ENCODE data around the gene KDELR1.

KDELR1 gene

DNA sequence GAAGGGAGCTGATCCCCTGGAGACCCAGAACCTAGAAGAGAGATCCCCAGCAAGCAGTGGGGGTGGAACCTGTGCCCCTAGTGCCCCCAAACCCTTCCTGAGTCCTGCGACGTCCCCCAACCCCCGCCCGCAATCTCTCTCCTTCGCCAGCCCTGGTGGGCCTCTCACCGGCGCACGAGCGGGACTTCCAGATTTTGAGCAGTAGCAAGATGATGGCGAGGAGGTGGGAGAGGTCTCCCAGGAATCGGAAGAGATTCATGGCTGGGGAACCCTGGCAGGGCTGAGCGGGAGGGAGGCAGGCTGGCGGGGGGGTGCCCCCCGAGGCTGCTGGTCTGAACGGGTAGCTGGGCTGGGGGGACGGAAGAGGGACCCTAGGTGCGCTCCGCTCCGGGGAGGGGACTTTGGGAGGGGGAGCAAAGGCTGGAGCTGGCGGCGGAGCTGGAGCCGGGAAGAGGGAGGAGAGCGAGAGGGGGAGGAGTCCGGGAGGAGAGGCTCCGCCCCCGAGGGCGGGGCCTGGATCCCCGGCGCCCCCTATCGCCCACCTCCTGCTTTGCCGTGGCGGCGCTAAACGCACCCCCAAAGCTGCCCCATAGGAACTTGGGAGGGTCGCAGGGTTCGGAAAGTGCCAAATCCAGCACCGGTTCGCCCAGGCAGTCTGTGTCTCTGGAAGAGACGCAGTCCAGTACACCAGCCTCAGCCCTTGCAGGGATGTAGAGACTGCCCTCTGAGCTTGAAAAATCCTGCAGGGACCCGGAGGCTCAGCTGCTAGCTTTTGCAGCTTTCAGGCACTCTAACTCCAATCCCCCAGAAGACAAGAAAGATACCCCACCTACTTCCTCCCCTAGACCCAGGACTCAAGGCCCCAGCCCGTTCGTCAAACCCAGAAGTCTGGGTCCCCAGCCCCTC is at the start of gene KDELR1:
TSS of gene KDELR1 (minus strand) at position 452 of the 906 bp plus-strand sequence. CDS start at position 259, 193 bp downstream.
- peak; percentile 71 for DNase-seq (ENCODE audit: low read depth)

DNA sequence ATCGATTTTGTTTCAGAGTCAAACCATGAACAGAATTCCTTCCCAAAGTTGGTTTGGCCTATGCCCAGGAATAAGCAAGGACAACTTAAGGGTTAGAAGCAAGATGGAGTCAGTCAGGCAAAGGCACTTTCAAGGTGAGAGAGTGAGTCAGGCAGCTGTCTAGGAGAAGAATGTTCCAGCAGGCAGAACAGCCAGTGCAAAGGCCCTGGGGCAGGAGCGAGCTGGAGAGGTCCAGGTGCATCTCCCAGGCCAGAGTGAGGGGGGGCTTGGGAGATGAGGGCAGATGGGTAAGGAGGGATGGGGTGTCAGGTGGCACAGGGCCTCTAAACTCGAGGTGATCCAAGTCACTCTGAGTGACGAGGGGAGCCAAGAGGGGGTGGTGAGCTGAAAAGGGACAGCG is 45.2 kb upstream of the KDELR1 start:
- no peak for DNase-seq (ENCODE audit: low read depth)

DNA sequence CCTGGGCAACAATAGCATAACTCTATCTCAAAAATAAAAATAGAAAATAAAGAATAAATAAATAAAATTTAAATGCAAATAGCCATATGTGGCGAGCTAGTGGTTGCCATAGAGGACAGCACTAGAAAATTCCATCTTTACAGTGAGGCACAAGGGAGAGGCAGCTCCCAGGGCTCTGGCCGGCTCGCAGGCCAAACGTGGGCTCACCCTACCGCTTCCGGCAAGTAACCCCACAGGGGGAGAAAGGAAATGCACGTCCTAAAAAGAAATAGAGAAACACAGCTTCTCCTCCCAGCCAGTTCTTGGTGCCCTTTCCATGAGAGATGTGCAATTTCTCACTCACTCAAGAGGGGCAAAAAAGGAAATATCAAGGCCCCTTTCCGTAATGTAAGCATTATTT is 42.0 kb upstream of the KDELR1 start:
- DNase-seq (ENCODE audit: low read depth), result no peak

DNA sequence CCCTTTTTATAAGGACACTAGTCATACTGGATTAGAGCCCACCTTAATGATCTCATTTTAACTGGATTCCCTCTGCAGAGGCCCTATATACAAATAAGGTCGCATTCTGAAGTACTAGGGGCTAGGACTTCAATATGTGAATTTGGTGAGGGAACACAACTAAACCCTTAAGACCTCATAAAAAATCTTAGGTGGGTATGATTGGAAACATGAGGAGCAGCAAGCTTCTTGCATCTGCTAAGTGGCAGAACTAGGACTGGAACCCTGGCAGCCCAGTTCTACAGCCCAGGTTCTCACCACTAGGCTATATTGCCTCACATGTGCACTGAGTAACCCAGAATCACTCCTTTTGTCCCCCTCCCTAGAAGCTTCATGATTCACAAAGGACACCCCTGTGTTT is 37.3 kb upstream of the KDELR1 start:
- no peak for DNase-seq (ENCODE audit: low read depth)

DNA sequence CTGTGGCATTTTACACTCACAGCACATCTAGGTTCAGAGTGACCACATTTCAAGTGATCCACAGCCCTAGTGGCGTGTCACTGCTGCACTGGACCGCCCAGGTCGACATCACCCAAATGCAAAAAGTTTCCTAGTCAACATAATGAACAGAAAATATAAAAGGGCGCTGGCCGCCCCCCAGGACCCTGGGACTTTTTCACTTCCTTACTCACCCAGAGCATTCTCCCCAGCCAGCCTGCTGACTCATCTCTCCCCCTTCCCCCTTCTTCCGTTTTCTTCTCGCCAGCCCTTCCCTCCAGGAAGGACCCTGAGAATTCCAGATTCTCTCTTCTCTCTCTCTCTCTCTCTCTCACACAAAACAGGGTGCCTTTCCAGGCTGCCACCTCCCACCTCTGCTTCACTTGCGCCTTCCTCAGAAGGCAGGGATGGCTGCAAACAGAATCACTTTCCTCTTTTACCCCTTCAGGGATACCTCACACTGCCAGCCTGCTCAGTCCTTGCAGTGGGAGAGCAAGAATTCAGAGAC is 33.4 kb upstream of the KDELR1 start:
- DNase-seq (ENCODE audit: low read depth), result no peak

DNA sequence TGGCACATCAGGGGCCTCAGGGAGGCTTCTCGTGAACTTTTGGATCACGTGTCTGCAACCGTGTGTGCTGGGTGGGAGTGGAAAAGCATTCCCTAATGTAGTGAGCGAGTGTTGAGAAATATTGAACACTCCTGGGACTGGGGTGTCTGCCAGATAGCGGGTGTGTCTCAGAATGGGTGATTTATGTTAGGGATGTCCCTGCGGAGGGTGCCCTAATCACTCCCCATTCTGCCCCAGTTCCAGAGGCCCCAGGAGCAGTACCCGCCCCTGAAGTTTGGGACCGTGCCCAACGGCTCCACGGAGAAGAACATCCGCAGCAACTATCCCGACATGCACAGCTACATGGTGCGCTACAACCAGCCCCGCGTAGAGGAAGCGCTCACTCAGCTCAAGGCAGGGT is 30.2 kb upstream of the KDELR1 start:
- no peak for DNase-seq (ENCODE audit: low read depth)

DNA sequence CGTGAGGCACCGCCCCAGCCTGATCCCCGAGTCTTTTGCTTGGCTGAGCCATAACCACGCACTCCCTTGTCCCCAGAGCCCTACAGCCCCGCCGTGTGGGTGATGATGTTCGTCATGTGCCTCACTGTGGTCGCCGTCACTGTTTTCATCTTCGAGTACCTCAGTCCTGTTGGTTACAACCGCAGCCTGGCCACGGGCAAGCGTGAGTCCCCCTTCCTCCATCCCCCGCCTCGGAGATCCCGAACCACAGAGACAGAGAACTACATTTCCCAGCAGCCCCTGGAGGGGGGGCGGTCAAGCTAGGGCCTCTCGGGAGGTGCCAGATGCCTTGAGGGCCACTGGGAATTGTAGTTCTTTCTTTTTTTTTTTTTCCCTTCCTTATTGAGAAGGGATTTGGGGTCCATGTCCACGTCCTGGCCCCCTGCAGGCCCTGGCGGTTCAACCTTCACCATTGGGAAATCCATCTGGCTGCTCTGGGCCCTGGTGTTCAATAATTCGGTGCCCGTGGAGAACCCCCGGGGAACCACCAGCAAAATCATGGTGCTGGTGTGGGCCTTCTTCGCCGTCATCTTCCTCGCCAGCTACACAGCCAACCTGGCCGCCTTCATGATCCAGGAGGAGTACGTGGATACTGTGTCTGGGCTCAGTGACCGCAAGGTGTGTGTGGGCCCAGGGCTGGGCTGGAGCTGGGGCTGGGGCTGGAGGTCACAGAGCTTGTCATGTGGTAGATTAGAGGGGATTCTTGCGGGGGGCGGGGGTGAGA is 28.0 kb upstream of the KDELR1 start:
- DNase-seq (ENCODE audit: low read depth), result no peak

DNA sequence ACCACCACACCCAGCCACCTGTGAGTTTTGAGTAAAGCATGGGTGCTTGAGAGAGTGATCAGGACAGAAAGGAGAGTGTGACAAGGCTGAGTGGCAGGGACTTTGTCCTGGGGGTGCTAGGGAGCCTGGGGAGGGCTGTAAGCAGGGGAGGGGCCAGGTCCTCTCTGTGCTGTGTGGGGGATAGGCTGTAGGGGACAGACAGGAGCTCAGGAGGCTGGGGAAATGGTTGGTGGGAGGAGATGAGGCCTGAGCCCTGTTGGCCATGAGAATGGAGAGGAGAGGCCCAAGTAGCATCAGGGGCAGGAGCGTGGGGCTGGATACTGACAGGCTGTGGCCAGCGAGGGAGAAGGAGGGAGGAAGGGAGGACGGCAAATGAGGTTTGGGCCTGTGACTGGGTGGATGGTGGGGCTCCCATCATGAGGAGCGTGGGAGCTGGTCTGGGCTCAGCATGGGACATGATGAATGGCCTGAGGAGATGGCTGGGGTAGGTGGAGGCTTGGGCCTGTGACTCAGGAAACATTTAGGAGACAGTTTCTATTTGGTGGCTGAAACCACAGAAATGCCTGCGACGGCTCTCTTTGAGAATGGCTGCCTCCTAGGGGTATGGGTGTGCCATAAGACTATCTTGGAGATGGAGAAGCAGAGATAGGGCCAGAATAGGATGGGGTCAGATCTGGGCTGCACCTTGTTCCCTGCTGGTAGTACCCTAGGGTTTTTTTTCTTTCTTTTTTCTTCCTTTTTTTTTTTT is 27.1 kb upstream of the KDELR1 start:
- no peak for DNase-seq (ENCODE audit: low read depth)

DNA sequence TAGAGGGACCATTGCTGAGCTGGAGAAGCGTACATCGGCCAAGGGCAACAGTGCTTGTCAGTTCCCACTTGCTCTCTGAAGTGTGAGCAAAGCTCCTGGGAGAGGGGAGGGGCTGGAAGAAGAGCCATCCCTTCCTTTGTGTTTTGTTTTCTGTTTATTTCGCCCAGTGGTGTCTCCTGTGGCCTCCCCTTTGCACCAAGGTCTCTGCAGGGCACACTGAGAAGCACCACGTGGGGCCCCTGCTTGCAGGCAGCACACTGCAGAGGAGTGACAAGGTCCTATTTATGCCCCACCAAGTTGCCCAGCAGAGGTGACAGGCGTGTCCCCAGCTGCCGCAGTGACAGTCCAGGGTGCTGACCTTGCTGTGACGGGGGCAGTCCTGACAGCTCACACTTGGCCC is 26.1 kb upstream of the KDELR1 start:
- no peak for DNase-seq (ENCODE audit: low read depth)

DNA sequence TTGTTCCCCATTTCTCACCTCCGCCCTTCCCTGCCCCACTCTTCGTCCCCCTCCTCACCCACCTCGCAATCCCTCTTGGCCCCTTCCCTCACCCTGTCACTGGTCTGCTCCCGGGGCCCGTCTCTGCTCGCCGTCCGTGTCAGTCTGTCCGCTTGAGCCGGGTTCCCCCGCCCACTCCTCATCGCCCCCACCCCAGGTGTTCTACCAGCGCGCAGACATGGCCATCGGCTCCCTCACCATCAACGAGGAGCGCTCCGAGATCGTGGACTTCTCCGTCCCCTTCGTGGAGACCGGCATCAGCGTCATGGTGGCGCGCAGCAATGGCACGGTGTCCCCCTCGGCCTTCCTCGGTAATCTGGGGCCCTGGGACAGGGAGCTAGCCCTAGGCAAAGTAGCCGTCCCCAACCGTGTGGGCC is 24.5 kb upstream of the KDELR1 start:
- no peak for DNase-seq (ENCODE audit: low read depth)

DNA sequence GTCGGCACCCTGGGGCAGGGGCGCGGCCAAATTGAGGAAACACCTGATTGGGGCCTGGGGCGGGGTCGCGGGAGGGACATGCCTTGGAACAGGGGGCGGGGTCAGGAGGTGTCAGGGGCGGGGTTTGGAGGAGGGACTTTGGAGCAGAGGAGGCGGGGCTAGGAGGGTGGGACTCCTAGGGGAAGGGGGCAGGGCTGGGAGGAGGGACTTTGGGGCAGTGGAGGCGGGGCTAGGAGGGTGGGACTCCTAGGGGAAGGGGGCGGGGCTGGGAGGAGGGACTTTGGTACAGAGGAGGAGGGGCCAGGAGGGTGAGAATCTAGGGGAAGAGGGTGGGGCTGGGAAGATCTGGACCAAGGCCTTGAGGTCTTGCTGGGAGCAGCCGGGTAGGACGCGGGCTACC is 24.0 kb upstream of the KDELR1 start:
- peak; percentile 36 for DNase-seq (ENCODE audit: low read depth)

DNA sequence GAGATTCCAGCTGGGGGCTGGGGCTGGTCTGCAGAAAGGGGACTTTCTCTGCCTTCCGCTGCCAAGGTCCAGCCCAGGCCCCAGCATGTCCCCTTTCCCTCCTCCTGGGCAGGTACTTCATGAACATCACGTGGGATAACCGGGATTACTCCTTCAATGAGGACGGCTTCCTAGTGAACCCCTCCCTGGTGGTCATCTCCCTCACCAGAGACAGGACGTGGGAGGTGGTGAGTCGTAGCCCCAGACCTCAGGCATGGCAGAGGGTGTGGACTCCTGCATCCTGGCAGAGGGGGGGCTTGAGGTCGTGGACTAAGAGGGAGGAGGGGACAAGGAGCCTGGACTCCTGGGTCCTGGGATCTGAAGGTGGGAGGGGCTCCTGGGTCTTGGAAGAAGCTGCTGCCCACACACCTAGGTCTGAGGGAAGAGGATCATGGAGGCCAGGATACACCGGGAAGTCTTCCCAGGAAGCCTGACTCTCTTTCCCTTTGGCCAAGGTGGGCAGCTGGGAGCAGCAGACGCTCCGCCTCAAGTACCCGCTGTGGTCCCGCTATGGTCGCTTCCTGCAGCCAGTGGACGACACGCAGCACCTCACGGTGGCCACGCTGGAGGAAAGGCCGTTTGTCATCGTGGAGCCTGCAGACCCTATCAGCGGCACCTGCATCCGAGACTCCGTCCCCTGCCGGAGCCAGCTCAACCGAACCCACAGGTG is 22.7 kb upstream of the KDELR1 start:
- DNase-seq (ENCODE audit: low read depth), result no peak

DNA sequence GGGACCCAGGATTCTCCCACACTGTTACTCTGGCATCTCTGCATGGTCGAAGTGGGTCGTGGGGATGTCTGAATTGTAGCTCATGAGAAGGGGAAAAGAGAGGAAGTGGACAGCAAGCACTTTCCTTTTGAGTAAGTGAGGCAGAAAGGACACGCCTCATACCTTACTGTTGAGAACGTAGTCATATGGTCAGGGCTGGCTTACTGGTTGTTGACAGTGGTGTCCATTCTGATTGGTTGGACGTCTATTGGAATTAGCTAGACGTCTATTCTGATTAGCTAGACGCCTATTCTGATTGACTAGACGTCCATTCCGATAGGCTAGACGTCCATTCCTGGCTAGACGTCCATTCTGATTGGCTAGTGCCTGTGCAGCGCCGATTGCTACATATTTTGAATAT is 14.5 kb upstream of the KDELR1 start:
- DNase-seq (ENCODE audit: low read depth), result no peak

DNA sequence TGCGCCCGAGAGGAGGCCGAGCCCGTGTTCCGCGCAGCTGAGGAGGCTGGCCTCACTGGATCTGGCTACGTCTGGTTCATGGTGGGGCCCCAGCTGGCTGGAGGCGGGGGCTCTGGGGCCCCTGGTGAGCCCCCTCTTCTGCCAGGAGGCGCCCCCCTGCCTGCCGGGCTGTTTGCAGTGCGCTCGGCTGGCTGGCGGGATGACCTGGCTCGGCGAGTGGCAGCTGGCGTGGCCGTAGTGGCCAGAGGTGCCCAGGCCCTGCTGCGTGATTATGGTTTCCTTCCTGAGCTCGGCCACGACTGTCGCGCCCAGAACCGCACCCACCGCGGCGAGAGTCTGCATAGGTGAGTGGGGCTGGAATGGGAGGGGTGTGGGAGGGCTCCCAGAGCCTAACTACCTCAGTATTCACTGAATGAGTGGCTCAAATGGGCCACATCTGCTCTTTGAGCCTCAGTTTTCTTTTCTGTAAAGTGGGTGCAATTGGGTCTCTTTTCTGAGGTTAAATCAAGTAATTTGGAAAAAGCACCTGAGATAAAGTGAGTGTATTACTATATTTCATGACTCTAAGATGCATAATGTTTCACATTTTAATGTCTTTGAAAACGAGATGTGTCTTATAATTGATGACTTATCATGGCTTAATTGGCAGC is 13.8 kb upstream of the KDELR1 start:
- DNase-seq (ENCODE audit: low read depth), result no peak

DNA sequence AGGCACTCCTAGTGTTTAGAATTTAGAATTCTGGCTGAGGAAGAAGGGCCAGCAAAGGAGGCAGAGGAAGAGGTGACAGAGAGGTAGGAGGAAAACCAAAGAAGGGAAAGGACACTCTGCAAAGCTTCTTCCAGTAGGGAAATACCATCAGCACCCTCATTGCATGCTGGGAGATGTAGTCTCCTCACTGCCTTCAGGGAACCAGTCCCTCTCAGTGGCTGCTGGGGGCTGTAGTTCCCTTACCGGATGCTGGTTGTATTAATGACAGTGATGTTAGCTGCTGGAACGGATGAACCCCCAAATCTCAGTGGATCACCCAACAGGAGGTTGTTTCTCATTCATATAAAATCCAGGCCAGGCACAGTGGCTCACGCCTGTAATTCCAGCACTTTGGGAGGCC is 12.3 kb upstream of the KDELR1 start:
- DNase-seq (ENCODE audit: low read depth), result no peak

DNA sequence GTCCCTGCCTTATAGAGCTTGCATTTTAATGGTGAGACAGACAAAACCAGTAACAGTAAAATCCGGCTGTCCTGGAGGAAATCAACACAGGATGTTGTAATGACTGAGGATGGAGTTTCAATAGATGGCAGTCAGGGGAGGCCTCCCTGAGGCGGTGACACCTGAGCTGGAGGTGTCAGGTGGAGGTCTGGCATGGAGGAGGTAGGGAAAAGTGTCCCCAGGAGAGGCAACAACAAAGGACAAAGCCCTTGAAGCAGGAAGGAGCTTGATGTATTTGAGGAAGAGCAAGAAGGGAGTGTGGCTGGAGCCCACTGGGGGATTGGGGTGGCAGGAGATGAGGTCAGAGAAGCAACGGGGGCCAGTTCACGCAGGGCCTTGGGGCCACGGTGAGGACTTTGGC is 9.9 kb upstream of the KDELR1 start:
- no peak for DNase-seq (ENCODE audit: low read depth)

DNA sequence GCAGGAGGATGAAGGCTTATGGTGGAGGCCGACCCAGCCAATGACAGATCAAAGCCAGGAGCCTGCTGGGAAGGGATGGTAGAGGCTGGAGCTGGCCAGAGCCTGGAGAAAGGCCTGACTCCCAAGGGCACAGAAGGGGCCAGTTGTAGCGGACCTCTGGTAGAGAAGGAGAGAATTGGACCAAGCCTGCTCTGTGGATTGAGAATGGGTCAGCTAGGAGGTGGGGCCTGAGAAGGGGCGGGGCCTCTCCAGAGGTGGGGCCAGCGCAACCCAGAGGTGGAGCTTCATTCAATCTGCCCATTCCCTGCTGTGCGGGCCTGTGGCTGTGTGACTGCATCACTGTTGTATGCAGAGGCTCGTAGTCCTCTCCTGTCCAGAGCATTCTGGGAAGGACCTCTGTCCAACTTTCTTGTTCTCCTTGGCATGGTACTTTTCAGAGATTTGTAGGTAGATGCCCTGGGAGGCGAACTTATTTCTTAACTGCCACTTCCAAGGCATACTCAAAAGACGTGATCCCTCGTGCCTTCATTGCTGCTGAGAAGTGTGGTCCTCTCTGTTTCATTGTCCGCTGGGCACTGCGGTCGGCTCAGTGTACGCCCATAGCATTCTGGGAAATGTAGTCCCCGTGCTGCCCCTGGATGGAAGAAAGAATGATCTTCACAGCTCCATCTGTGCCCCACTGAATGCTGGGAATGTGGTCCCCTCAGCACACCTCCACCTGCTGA is 8.8 kb upstream of the KDELR1 start:
- DNase-seq (ENCODE audit: low read depth), result no peak

DNA sequence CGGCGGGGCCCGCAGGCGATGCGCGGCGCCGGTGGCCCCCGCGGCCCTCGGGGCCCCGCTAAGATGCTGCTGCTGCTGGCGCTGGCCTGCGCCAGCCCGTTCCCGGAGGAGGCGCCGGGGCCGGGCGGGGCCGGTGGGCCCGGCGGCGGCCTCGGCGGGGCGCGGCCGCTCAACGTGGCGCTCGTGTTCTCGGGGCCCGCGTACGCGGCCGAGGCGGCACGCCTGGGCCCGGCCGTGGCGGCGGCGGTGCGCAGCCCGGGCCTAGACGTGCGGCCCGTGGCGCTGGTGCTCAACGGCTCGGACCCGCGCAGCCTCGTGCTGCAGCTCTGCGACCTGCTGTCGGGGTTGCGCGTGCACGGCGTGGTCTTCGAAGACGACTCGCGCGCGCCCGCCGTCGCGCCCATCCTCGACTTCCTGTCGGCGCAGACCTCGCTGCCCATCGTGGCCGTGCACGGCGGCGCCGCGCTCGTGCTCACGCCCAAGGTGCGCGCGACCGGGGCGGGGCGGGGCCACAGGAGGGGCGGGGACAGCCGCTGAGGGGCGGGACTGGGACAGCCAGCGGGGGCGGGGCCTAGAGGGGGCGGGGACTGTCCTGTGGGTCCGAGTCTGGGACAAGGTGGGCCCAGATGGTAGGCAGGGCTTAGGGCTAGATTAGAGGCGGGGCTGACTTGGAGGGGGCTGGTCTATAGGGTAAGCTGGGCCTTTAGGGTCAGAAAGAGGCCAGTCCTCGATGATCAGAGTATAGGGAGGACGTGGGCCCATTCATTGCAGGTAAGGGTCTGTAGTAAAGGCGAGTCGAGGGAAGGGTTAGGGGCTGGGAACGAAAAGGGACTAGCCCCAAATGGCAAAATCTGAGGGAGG is 7.3 kb upstream of the KDELR1 start:
- peak; percentile 78 for DNase-seq (ENCODE audit: low read depth)

DNA sequence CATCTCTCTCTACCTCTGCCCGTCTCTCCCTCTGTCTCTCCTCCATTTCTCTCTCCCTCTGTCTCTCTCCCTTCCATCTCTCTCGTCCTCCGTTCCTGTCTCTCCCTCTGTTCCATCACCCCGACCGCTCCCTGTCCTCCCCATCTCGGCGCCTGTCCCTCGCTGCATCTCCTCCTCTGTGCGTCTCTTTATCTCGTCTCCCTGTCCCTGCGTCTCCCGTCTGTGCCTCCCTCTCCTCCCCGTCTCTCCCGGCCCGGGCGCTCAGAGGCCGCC is 6.7 kb upstream of the KDELR1 start:
- DNase-seq (ENCODE audit: low read depth), result no peak
